ENCODE results near the gene ARHGAP11A.
"Not testable (repeated sequence)": the region's sequence is repeated elsewhere in the genome, so short reads cannot be mapped to it uniquely, and the experiment has no call there.

The ARHGAP11A gene, protein sequence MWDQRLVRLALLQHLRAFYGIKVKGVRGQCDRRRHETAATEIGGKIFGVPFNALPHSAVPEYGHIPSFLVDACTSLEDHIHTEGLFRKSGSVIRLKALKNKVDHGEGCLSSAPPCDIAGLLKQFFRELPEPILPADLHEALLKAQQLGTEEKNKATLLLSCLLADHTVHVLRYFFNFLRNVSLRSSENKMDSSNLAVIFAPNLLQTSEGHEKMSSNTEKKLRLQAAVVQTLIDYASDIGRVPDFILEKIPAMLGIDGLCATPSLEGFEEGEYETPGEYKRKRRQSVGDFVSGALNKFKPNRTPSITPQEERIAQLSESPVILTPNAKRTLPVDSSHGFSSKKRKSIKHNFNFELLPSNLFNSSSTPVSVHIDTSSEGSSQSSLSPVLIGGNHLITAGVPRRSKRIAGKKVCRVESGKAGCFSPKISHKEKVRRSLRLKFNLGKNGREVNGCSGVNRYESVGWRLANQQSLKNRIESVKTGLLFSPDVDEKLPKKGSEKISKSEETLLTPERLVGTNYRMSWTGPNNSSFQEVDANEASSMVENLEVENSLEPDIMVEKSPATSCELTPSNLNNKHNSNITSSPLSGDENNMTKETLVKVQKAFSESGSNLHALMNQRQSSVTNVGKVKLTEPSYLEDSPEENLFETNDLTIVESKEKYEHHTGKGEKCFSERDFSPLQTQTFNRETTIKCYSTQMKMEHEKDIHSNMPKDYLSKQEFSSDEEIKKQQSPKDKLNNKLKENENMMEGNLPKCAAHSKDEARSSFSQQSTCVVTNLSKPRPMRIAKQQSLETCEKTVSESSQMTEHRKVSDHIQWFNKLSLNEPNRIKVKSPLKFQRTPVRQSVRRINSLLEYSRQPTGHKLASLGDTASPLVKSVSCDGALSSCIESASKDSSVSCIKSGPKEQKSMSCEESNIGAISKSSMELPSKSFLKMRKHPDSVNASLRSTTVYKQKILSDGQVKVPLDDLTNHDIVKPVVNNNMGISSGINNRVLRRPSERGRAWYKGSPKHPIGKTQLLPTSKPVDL

DNA sequence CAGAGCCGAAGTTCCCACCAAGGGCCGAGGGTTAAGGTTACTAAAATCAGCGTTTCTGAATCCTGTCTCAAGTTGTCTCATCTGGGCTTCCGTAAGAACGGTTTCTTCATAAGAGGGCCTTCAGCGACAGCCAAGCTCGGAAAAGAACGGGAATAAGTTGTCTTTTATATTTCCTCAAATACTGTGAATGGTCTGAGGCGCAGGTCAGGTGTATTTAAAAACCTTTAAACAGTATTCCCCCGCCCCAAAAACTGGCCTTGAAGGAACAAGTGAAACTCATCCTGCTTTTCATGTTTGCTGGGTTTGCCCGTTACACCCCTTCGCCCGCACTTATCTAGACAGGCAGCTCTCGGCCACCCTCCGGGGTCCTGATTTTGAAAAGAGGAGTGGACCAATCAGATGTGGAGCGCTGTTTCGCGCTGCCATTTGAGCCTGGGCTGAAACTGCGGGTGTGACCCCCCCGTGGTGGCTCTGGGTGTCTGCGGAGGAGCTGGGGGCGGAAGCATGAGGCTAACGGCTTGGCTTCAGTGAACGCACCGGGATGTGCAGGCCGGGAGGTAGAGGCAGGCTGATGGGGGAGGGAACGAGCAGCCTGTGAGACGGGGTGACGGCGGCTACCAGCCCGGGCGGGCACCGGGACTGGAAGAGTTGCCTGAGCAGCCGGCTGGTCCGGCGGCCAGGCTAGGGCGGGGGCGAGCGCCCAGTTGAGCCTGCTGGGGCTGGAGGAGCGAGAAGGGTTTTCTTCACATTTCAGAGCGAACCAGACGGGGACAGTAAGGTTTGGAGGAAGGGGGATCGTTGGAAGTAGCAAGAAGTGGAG is at the start of gene ARHGAP11A:
Gene ARHGAP11A (plus strand): TSS at position 454 of the 820 bp plus-strand sequence. CDS start 708 bp downstream, outside the sequence.
- peaks cover 16% of the 10 kb centered on the region for H3K4me1 Mint-ChIP-seq (ENCODE audit: low read depth)
- H3K4me3 Mint-ChIP-seq: peak within 1 kb of the TSS; percentile 94
- H3K27me3 Mint-ChIP-seq; H3K9me3 Mint-ChIP-seq; intact Hi-C loops (cut with micrococcal nuclease); H3K36me3 Mint-ChIP-seq (ENCODE audit: low read depth): not testable (repeated sequence)
- peak within 1 kb of the TSS; percentile 94 for H3K27ac Mint-ChIP-seq

DNA sequence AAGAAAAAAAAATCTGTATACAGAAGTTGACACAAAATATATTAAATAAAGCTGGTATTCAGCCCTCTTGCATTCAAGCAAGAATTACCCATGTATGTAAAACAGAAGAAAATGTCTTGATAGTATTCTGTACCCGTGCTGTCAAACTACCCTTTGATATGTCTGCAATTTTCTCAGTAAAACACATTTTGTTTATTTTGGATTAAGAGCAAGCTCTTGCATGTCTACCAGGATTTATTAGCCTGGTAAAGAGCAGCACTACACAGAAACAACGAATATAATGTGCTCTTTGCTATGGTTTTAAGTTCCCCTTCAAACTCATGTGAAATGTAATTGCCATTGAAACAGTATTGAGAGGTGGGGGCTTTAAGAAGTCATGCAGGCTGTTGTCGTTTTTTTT is 46.3 kb upstream of the ARHGAP11A start:
- intact Hi-C loops (cut with micrococcal nuclease); H3K36me3 Mint-ChIP-seq (ENCODE audit: low read depth); H3K27ac Mint-ChIP-seq; H3K4me1 Mint-ChIP-seq (ENCODE audit: low read depth); H3K27me3 Mint-ChIP-seq; H3K4me3 Mint-ChIP-seq; H3K9me3 Mint-ChIP-seq: not testable (repeated sequence)

DNA sequence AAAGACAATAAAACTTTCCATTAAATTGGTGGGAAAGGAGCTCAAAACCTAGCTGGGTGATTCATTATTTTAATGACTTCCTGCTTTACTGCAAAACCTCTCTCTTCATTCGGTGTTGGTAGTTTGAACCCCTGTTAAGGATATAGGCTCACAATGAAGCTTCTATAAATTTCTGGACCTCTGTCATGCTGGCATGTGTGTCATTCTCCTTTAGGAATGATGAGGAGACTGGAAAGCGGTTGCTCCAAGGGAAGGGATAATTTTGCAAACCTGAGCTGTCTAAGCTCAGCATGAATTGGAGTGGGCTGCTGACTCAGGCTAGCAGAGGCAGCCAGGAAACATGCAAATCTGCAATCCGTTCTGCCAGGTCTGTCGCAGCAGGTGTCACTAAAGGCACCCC is 36.8 kb upstream of the ARHGAP11A start:
- H3K27ac Mint-ChIP-seq; H3K36me3 Mint-ChIP-seq (ENCODE audit: low read depth); H3K27me3 Mint-ChIP-seq; H3K4me1 Mint-ChIP-seq (ENCODE audit: low read depth); intact Hi-C loops (cut with micrococcal nuclease); H3K4me3 Mint-ChIP-seq; H3K9me3 Mint-ChIP-seq: not testable (repeated sequence)

DNA sequence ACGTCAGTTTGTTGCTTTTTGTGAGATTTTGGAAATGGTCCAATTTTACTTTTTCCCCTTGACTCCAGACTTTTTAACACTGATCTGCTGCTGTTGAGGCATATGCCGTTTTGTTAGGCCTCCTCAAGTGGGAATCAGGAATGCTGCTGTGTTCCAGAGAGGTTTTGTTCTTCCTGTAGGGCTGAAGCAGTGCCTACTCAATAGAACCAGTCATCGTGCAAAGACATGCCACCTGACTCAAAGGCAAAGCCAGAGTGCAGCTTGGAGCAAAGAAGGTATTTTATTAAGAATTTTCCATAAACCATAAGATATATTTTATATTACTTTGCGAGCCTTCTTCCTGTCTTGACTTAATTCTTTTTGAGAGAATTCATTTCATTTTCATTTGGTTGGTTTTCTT is 29.5 kb upstream of the ARHGAP11A start:
- not testable (repeated sequence) for H3K9me3 Mint-ChIP-seq

DNA sequence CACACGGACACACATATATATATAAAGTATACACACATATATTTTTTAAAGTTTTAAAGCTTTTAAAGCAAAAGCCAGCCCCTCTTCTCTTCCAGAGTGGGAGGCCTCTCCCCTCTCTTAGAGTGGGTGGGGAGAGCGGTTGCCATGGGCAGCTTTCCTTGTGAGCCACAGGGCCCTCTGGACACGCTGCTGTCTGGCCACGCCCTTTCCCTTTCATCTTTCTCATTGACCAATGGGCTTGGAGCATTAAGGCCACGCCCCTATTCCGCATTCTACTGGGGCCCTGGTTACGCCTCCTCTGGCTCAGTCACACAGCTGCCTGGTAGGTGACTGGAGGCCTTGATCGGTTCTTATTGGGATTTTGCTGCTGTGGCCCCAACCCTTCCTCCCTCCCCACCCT is 22.2 kb upstream of the ARHGAP11A start, which contains the start of gene GOLGA8N:
Gene GOLGA8N (plus strand): TSS at position 306 of the 400 bp plus-strand sequence.
- H3K4me3 Mint-ChIP-seq; H3K36me3 Mint-ChIP-seq (ENCODE audit: low read depth); H3K27me3 Mint-ChIP-seq; H3K4me1 Mint-ChIP-seq (ENCODE audit: low read depth); H3K27ac Mint-ChIP-seq; intact Hi-C loops (cut with micrococcal nuclease); H3K9me3 Mint-ChIP-seq: not testable (repeated sequence)

More for the DNA sequence above, 29.5 kb upstream of the ARHGAP11A start:
- H3K4me3 Mint-ChIP-seq; intact Hi-C loops (cut with micrococcal nuclease); H3K27me3 Mint-ChIP-seq; H3K27ac Mint-ChIP-seq; H3K36me3 Mint-ChIP-seq (ENCODE audit: low read depth); H3K4me1 Mint-ChIP-seq (ENCODE audit: low read depth): not testable (repeated sequence)

DNA sequence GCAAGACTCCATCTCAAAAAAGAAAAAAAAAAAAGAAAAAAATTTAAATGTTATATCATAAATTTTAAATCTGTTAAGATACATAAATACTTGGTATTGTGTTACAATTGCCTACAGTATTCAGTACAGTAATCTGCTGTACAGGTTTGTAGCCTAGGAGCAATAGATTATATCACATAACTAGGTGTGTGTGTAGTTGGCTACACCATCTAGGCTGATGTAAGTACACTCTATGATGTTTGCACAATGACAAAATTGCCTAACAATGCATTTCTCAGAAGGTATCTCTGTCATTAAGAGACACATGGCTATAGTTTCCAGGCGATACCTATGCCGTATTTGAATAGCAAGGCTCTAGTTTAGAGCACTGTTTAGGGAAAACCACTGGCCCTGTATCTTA is 5.8 kb upstream of the ARHGAP11A start:
- H3K4me3 Mint-ChIP-seq; intact Hi-C loops (cut with micrococcal nuclease); H3K27ac Mint-ChIP-seq; H3K27me3 Mint-ChIP-seq; H3K4me1 Mint-ChIP-seq (ENCODE audit: low read depth); H3K9me3 Mint-ChIP-seq: not testable (repeated sequence)
- H3K36me3 Mint-ChIP-seq (ENCODE audit: low read depth): peaks cover 16% of the 10 kb centered on the region

DNA sequence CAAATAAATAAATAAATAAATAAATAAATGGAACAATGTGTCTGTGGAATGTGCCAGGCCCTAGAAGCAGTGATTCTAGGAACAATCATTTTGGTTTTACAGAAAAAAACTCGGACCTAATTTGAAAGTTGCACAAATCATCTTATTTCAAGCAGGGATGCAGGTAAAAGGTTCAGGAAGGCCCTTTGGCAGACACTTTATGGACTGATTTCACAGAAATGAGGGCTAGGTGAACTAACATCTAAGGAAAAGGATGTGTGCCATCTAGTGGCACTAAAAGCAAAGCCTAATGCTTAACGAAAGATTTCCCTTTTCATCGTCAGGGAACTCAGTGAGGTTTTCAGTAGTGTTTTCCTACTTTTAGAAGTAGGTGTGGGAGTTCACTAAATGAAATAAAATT is 4.6 kb upstream of the ARHGAP11A start:
- H3K9me3 Mint-ChIP-seq; intact Hi-C loops (cut with micrococcal nuclease); H3K4me1 Mint-ChIP-seq (ENCODE audit: low read depth); H3K27ac Mint-ChIP-seq; H3K4me3 Mint-ChIP-seq; H3K27me3 Mint-ChIP-seq: not testable (repeated sequence)
- peaks cover 23% of the 10 kb centered on the region for H3K36me3 Mint-ChIP-seq (ENCODE audit: low read depth)

DNA sequence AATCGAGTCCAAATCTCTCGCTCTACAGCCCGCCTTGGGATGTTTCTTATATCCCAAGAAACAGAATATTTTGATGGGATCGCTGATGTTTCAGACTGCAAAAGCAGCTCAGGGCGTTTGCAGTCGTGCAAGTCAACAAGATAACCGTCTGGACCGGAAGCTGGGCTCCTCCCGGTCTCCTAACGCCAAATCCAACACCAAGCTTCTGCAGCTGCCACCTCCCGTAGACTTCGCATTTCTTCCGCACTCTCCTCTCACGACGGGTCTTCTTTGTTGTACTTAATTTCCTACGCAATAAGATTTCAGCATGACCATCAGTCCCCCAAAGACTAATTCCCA is 623 bp upstream of the ARHGAP11A start:
- peaks cover 16% of the 10 kb centered on the region for H3K4me1 Mint-ChIP-seq (ENCODE audit: low read depth)
- peak overlapping the region; percentile 94 for H3K4me3 Mint-ChIP-seq
- H3K27ac Mint-ChIP-seq: peak overlapping the region; percentile 76
- H3K36me3 Mint-ChIP-seq (ENCODE audit: low read depth); H3K27me3 Mint-ChIP-seq; H3K9me3 Mint-ChIP-seq; intact Hi-C loops (cut with micrococcal nuclease): not testable (repeated sequence)

DNA sequence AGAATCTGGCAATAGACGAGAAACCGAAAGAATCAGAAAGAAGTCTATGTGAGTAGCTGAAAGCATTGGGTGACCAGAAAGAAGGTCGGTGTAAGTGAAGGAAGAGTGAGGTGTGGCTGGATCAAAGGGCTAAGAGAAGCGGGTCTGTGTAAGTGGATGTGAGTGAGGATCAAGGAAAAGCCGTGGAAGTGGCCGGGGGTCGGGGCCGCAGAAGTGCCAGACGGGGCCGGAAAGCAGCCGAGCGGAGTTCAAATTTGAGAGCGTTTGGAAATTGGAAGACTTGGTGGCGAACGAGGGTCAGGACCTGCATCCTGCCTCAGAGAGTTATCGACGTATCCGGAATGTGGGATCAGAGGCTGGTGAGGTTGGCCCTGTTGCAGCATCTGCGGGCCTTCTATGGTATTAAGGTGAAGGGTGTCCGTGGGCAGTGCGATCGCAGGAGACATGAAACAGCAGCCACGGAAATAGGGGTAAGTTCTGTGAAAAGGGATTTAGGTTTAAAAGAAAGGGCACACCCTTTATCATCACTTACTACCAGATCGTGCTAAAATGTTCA is 645 bp downstream of the ARHGAP11A start:
- H3K27me3 Mint-ChIP-seq; H3K9me3 Mint-ChIP-seq; intact Hi-C loops (cut with micrococcal nuclease); H3K36me3 Mint-ChIP-seq (ENCODE audit: low read depth): not testable (repeated sequence)
- Mint-ChIP-seq H3K4me3 (peak overlapping the region; percentile 94), H3K27ac (peak overlapping the region; percentile 76), H3K4me1 (ENCODE audit: low read depth) (peaks cover 16% of the 10 kb centered on the region)

DNA sequence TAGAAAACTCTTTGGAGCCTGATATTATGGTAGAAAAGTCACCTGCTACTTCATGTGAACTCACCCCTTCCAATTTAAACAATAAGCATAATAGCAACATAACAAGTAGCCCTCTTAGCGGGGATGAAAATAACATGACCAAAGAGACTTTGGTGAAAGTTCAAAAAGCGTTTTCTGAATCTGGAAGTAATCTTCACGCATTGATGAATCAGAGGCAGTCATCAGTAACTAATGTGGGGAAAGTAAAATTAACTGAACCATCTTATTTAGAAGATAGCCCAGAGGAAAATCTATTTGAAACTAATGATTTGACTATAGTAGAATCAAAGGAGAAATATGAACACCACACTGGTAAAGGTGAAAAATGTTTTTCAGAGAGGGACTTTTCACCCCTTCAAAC is 21.1 kb downstream of the ARHGAP11A start:
- intact Hi-C loops (cut with micrococcal nuclease): no loop called here
- H3K27ac Mint-ChIP-seq: no peak overlapping the region
- no peak overlapping the region for H3K4me3 Mint-ChIP-seq
- no peaks in the 10 kb centered on the region for H3K9me3 Mint-ChIP-seq
- H3K4me1 Mint-ChIP-seq (ENCODE audit: low read depth): peaks cover under 1% of the 10 kb centered on the region
- H3K27me3 Mint-ChIP-seq: peaks cover 3% of the 10 kb centered on the region
- H3K36me3 Mint-ChIP-seq (ENCODE audit: low read depth): peaks cover 20% of the 10 kb centered on the region

DNA sequence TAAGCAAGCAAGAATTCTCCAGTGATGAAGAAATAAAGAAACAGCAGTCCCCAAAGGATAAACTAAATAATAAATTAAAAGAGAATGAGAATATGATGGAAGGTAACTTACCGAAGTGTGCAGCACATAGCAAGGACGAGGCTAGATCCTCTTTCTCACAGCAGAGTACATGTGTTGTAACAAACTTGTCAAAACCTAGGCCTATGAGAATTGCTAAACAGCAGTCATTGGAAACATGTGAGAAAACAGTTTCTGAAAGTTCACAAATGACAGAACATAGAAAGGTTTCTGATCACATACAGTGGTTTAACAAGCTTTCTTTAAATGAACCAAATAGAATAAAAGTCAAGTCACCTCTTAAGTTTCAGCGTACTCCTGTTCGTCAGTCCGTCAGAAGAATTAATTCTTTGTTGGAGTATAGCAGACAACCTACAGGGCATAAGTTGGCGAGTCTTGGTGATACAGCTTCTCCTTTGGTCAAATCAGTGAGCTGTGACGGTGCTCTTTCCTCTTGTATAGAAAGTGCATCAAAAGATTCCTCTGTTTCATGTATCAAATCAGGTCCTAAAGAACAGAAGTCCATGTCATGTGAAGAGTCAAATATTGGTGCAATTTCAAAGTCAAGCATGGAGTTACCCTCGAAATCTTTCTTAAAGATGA is 21.7 kb downstream of the ARHGAP11A start:
- intact Hi-C loops (cut with micrococcal nuclease): no loop called here
- peaks cover 9% of the 10 kb centered on the region for H3K27me3 Mint-ChIP-seq
- H3K36me3 Mint-ChIP-seq (ENCODE audit: low read depth): peaks cover 20% of the 10 kb centered on the region
- no peaks in the 10 kb centered on the region for H3K9me3 Mint-ChIP-seq
- no peak overlapping the region for H3K4me3 Mint-ChIP-seq
- H3K27ac Mint-ChIP-seq: no peak overlapping the region
- H3K4me1 Mint-ChIP-seq (ENCODE audit: low read depth): peaks cover 6% of the 10 kb centered on the region

DNA sequence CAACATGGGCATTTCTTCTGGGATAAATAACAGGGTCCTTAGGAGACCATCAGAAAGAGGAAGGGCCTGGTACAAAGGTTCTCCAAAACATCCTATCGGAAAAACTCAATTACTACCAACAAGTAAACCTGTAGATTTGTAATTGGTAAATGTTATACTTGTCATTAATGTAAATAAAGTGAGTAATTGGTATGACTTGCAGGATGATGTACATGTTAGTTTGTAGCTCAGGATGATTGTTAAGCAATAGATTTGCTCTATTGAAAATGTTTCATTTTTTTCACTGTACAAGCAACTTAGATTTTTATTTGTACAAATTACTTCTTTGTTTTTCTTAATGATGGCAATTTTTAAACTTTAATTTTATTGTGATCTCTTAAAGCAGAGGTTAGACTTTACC is 22.4 kb downstream of the ARHGAP11A start:
- no peak overlapping the region for H3K27ac Mint-ChIP-seq
- no peaks in the 10 kb centered on the region for H3K9me3 Mint-ChIP-seq
- peaks cover 20% of the 10 kb centered on the region for H3K36me3 Mint-ChIP-seq (ENCODE audit: low read depth)
- H3K27me3 Mint-ChIP-seq: peaks cover 9% of the 10 kb centered on the region
- no peak overlapping the region for H3K4me3 Mint-ChIP-seq
- intact Hi-C loops (cut with micrococcal nuclease): no loop called here
- peaks cover 6% of the 10 kb centered on the region for H3K4me1 Mint-ChIP-seq (ENCODE audit: low read depth)

DNA sequence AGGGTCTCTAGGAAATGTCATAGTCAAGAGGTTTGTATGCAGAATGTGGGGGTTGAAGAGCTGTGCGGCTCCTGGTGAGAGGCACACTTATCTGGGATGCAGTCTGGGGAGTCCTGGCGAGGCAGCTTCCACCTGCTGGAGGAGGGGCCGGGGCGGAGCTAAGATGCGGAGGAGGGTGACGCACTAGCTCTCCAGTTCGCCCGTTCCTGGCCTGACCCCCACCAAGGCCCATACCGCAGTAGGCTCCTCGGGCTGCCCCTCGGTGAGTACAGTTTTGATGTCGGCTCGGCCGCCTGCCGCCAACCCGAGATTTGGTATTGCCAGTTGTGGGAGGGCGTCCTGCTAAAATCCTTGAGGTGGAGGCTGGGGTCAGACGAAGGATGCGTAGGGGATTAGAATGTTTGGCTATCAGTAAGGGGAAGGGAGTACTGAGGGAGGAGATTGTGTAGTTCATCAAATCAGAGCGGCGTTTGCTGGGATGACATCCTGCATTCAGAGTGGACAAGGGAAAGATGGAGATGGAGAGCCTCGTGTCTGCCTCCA is 26.3 kb downstream of the ARHGAP11A start, which contains the start of gene SCG5:
Gene SCG5 (plus strand): TSS at position 194 of the 543 bp plus-strand sequence. CDS start 1,883 bp downstream, outside the sequence.
- Mint-ChIP-seq H3K27me3 (peaks cover 9% of the 10 kb centered on the region), H3K27ac (no peak within 1 kb of the TSS), H3K36me3 (ENCODE audit: low read depth) (peaks cover 3% of the 10 kb centered on the region), H3K4me1 (ENCODE audit: low read depth) (peaks cover 6% of the 10 kb centered on the region), H3K4me3 (peak within 1 kb of the TSS; percentile 6), H3K9me3 (no peaks in the 10 kb centered on the region)
- intact Hi-C loops (cut with micrococcal nuclease): no loop called here

Data from dendritic cell treated with granulocyte-macrophage colony-stimulating factor and Interleukin-4, amounts not matched to agents 40 ng/mL and 50 ng/mL, for 4 days (primary cell).